ENCODE data around the gene DENND1B. TPM values are rescaled to one million over a fixed set of nuclear protein-coding genes. Genes with fewer than 3 reads are reported as not detected.
"Not testable (repeated sequence)": the region's sequence is repeated elsewhere in the genome, so short reads cannot be mapped to it uniquely, and the experiment has no call there.

Gene DENND1B
- total RNA-seq, 1 experiment from 2014 or later: 1.9 TPM

DNA sequence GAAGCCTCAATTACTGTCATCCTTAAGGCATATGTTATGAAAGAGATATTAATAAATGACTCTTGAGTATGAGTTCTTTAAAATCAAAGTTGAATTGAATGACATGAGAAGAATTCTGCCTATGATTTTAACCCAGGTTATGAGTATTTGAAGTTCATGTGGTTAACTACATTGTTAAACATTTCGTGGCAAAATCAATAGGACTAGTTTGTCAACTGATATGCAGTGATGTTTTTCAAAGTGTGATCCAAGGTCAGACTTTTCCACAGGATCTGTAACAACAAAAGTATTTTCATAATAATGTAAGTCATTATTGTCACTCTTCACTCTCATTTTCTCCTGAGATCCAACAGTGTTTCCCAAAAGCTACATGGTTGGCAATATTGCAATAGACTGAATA, 189.5 kb downstream of the DENND1B start:
- TF ChIP-seq EZH2 (IDR thresholded peaks at IDR 0.05; ENCODE audit: borderline replicate concordance, low read depth, low read length, poor library complexity, severe bottlenecking): no peak
- TF ChIP-seq, protein P1, sequence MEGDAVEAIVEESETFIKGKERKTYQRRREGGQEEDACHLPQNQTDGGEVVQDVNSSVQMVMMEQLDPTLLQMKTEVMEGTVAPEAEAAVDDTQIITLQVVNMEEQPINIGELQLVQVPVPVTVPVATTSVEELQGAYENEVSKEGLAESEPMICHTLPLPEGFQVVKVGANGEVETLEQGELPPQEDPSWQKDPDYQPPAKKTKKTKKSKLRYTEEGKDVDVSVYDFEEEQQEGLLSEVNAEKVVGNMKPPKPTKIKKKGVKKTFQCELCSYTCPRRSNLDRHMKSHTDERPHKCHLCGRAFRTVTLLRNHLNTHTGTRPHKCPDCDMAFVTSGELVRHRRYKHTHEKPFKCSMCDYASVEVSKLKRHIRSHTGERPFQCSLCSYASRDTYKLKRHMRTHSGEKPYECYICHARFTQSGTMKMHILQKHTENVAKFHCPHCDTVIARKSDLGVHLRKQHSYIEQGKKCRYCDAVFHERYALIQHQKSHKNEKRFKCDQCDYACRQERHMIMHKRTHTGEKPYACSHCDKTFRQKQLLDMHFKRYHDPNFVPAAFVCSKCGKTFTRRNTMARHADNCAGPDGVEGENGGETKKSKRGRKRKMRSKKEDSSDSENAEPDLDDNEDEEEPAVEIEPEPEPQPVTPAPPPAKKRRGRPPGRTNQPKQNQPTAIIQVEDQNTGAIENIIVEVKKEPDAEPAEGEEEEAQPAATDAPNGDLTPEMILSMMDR (conservative IDR thresholded peaks at IDR 0.05; ENCODE audit: low read depth, low read length): no peak
- CTCF ChIA-PET: no interaction called here
- no peaks in the 10 kb centered on the region for H3K9me3 ChIP-seq (ENCODE audit: low read depth, low read length, poor library complexity, severe bottlenecking)
- intact Hi-C loops (cut with micrococcal nuclease; ENCODE audit: unreplicated experiment): no loop called here
- BruUV-seq (replicated peaks): no TSS peak
- H3K36me3 ChIP-seq (ENCODE audit: insufficient read depth, low read length, poor library complexity, severe bottlenecking): no peaks in the 10 kb centered on the region
- H3K4me1 ChIP-seq (ENCODE audit: insufficient read depth, low read length, poor library complexity, severe bottlenecking): no peaks in the 10 kb centered on the region
- DNase-seq (ENCODE audit: low spot score): no peak
- H3K4me3 ChIP-seq (ENCODE audit: low read depth, low read length, poor library complexity, severe bottlenecking): no peak overlapping the region
- H3K27me3 ChIP-seq (replicated peaks; ENCODE audit: insufficient read depth, low read depth, low read length, poor library complexity): no peaks in the 10 kb centered on the region
- POLR2A ChIA-PET (ENCODE audit: low non-redundant PET): no interaction called here
- H3K27ac ChIP-seq (ENCODE audit: low read depth, low read length, poor library complexity, severe bottlenecking): no peak overlapping the region

GRCh38 chr1:197577580-197577979, 197.7 kb downstream of the DENND1B start:
- H3K9me3 ChIP-seq (ENCODE audit: low read depth, low read length, poor library complexity, severe bottlenecking): no peaks in the 10 kb centered on the region
- H3K4me3 ChIP-seq (ENCODE audit: low read depth, low read length, poor library complexity, severe bottlenecking): no peak overlapping the region
- POLR2A ChIA-PET (ENCODE audit: low non-redundant PET): no interaction called here
- DNase-seq (ENCODE audit: low spot score): no peak
- H3K27me3 ChIP-seq (replicated peaks; ENCODE audit: insufficient read depth, low read depth, low read length, poor library complexity): no peaks in the 10 kb centered on the region
- BruUV-seq (replicated peaks): no TSS peak
- TF ChIP-seq, protein P1 (conservative IDR thresholded peaks at IDR 0.05; ENCODE audit: low read depth, low read length): no peak
- TF ChIP-seq EZH2 (IDR thresholded peaks at IDR 0.05; ENCODE audit: borderline replicate concordance, low read depth, low read length, poor library complexity, severe bottlenecking): no peak
- intact Hi-C loops (cut with micrococcal nuclease; ENCODE audit: unreplicated experiment): loop anchor here (10.0 kb wide), 1 partner anchor 63 kb away; no protein-coding TSS in a partner anchor
- H3K36me3 ChIP-seq (ENCODE audit: insufficient read depth, low read length, poor library complexity, severe bottlenecking): no peaks in the 10 kb centered on the region
- no peaks in the 10 kb centered on the region for H3K4me1 ChIP-seq (ENCODE audit: insufficient read depth, low read length, poor library complexity, severe bottlenecking)
- CTCF ChIA-PET: no interaction called here
- H3K27ac ChIP-seq (ENCODE audit: low read depth, low read length, poor library complexity, severe bottlenecking): no peak overlapping the region

GRCh38 chr1:197575531-197575930, 199.7 kb downstream of the DENND1B start:
- H3K4me1 ChIP-seq (ENCODE audit: insufficient read depth, low read length, poor library complexity, severe bottlenecking); CTCF ChIA-PET; H3K27ac ChIP-seq (ENCODE audit: low read depth, low read length, poor library complexity, severe bottlenecking); H3K4me3 ChIP-seq (ENCODE audit: low read depth, low read length, poor library complexity, severe bottlenecking); H3K27me3 ChIP-seq (replicated peaks; ENCODE audit: insufficient read depth, low read depth, low read length, poor library complexity); BruUV-seq (replicated peaks); H3K36me3 ChIP-seq (ENCODE audit: insufficient read depth, low read length, poor library complexity, severe bottlenecking); H3K9me3 ChIP-seq (ENCODE audit: low read depth, low read length, poor library complexity, severe bottlenecking); POLR2A ChIA-PET (ENCODE audit: low non-redundant PET); DNase-seq (ENCODE audit: low spot score): not testable (repeated sequence)
- intact Hi-C loops (cut with micrococcal nuclease; ENCODE audit: unreplicated experiment): loop anchor here (10.0 kb wide), 1 partner anchor 61 kb away; no protein-coding TSS in a partner anchor

- no TSS peak for BruUV-seq (replicated peaks)
- TF ChIP-seq EZH2 (IDR thresholded peaks at IDR 0.05; ENCODE audit: borderline replicate concordance, low read depth, low read length, poor library complexity, severe bottlenecking): no peak
- TF ChIP-seq, protein P1 (conservative IDR thresholded peaks at IDR 0.05; ENCODE audit: low read depth, low read length): no peak
- no peak for DNase-seq (ENCODE audit: low spot score)
- Histone ChIP-seq H3K36me3 (ENCODE audit: insufficient read depth, low read length, poor library complexity, severe bottlenecking) (no peaks in the 10 kb centered on the region), H3K27me3 (replicated peaks; ENCODE audit: insufficient read depth, low read depth, low read length, poor library complexity) (no peaks in the 10 kb centered on the region), H3K27ac (ENCODE audit: low read depth, low read length, poor library complexity, severe bottlenecking) (no peak overlapping the region), H3K9me3 (ENCODE audit: low read depth, low read length, poor library complexity, severe bottlenecking) (no peaks in the 10 kb centered on the region), H3K4me3 (ENCODE audit: low read depth, low read length, poor library complexity, severe bottlenecking) (no peak overlapping the region), H3K4me1 (ENCODE audit: insufficient read depth, low read length, poor library complexity, severe bottlenecking) (no peaks in the 10 kb centered on the region)
- POLR2A ChIA-PET (ENCODE audit: low non-redundant PET): no interaction called here
- CTCF ChIA-PET: no interaction called here
- intact Hi-C loops (cut with micrococcal nuclease; ENCODE audit: unreplicated experiment): loop anchor here (10.0 kb wide), 1 partner anchor 57 kb away; no protein-coding TSS in a partner anchor
Observed at GRCh38 chr1:197572169-197572568, 203.1 kb downstream of the DENND1B start.
